K562 (cell line): ENCODE results near the gene HSD17B13. TPM values are rescaled to one million over a fixed set of nuclear protein-coding genes. Genes with fewer than 3 reads are reported as not detected.

Source experiments
- ATAC-seq: fragments of 200-7000 bp; cut with Tn5 transposase; 3 replicates; pipeline ENCODE4 v1.9.1; 2020; ENCODE audit warnings: moderate library complexity
- BruUV-seq: library from RNA; stranded (reverse); fragments of 400-500 nt; replicated peaks from 2 replicates; lab custom pipeline; 2021; lab: Mats Ljungman, UMichigan
- CTCF ChIA-PET: fragments of 300-600 bp; formaldehyde crosslinking; extraction: SDS; loops from one replicate; lab custom pipeline; 2021; ENCODE audit warnings: low intra/inter-chr PET ratio; lab: Yijun Ruan, JAX
- POLR2A ChIA-PET: fragments of 300-600, 350-650 bp; sonication (Branson Sonifier 250); formaldehyde crosslinking; extraction: SDS; loops from one replicate; lab custom pipeline; 2021; ENCODE audit warnings: antibody characterized with exemption, inconsistent platforms; lab: Yijun Ruan, JAX
- DNase-seq, 4 experiments: peaks; one replicate each; pipeline versions ENCODE4 v3.0.0 to v3.0.0-alpha.2; 2011 to 2018; ENCODE audit warnings: low spot score in 3 of 4, mixed read lengths in 3 of 4; ENCODE audit errors: extremely low read depth in 1 of 4
- FAIRE-seq: peaks from 2 replicates; lab custom pipeline; 2011; peaks lifted over from hg19 to GRCh38; lab: Jason Lieb, UNC
- H2AFZ ChIP-seq: 2 replicates; pipeline ENCODE4 v1.6.0; 2011; ENCODE audit warnings: low read depth, low read length, control low read depth, inconsistent platforms
- H3K27ac ChIP-seq: fragments of 200-600 bp; 3 replicates; pipeline ENCODE4 v1.8.0; 2011; ENCODE audit warnings: low read depth, mild to moderate bottlenecking, control low read depth, inconsistent platforms, low read length, moderate library complexity, mixed read lengths; ENCODE audit errors: extremely low read depth
- H3K27me3 ChIP-seq, 2 experiments: fragments of 300-600 bp in 1 of 2; 2 replicates in 1 of 2; 3 replicates in 1 of 2; pipeline versions ENCODE4 v1.6.0 to v1.8.0; 2011; ENCODE audit warnings: inconsistent platforms in 2 of 2, low read length in 2 of 2, mild to moderate bottlenecking in 1 of 2, mixed read lengths in 1 of 2, moderate library complexity in 1 of 2; ENCODE audit not compliant: control insufficient read depth in 2 of 2, insufficient read depth in 2 of 2
- H3K36me3 ChIP-seq: fragments of 300-600 bp; 3 replicates; pipeline ENCODE4 v1.8.0; 2011; ENCODE audit warnings: mild to moderate bottlenecking, low read length, inconsistent platforms; ENCODE audit not compliant: control insufficient read depth, insufficient read depth
- H3K4me1 ChIP-seq, 2 experiments: fragments of 200-600 bp in 1 of 2; replicated peaks in 1 of 2; 2 replicates in 1 of 2; 3 replicates in 1 of 2; pipeline versions ENCODE4 v1.5.1 to v1.8.0; 2011; ENCODE audit warnings: inconsistent platforms in 2 of 2, low read length in 2 of 2, mild to moderate bottlenecking in 1 of 2, mixed read lengths in 1 of 2, moderate library complexity in 1 of 2; ENCODE audit not compliant: control insufficient read depth in 2 of 2, insufficient read depth in 2 of 2
- H3K4me2 ChIP-seq: 2 replicates; pipeline ENCODE4 v1.6.1; 2011; ENCODE audit warnings: low read length, control low read depth, inconsistent platforms, mixed read lengths; ENCODE audit not compliant: insufficient read depth
- H3K4me3 ChIP-seq: fragments of 200-600 bp; sonication (generic), shearing (Covaris generic); 2 replicates; pipeline ENCODE4 v1.5.1; 2016; ENCODE audit warnings: control low read depth, inconsistent platforms
- H3K79me2 ChIP-seq: fragments of 200-600 bp; 3 replicates; pipeline ENCODE4 v1.8.0; 2011; ENCODE audit warnings: low read length, inconsistent platforms; ENCODE audit not compliant: control insufficient read depth, insufficient read depth
- H3K9ac ChIP-seq, 2 experiments: 2 replicates each; pipeline versions ENCODE4 v1.6.0 to v1.6.1; 2011; ENCODE audit warnings: low read depth in 2 of 2, low read length in 2 of 2, control low read depth in 1 of 2, inconsistent platforms in 1 of 2, mild to moderate bottlenecking in 1 of 2, mixed read lengths in 1 of 2; ENCODE audit not compliant: insufficient read depth in 1 of 2
- H3K9me1 ChIP-seq: one replicate; pipeline ENCODE4 v1.6.0; 2011; ENCODE audit warnings: inconsistent platforms, mild to moderate bottlenecking, low read length, moderate library complexity; ENCODE audit not compliant: control insufficient read depth, insufficient read depth
- H3K9me3 ChIP-seq: replicated peaks from 2 replicates; pipeline ENCODE4 v1.5.1; 2011; ENCODE audit warnings: low read depth, low read length, inconsistent platforms; ENCODE audit not compliant: control insufficient read depth, insufficient read depth
- H4K20me1 ChIP-seq: replicated peaks from 2 replicates; pipeline ENCODE4 v1.6.1; 2011; ENCODE audit warnings: low read length, inconsistent platforms, mixed read lengths; ENCODE audit not compliant: control insufficient read depth, insufficient read depth
- E2F3 ChIP-seq: fragments of 250-450 bp; sonication (Bioruptor Pico); IDR thresholded peaks from 2 replicates; pipeline ENCODE4 v1.4.0; 2020; ENCODE audit warnings: mild to moderate bottlenecking
- ETV5 ChIP-seq: sonication (generic); formaldehyde crosslinking; IDR thresholded peaks from 2 replicates; pipeline ENCODE4 v1.4.0; 2020; ENCODE audit warnings: low read depth, mild to moderate bottlenecking, missing genetic modification reagents
- HMGN3 ChIP-seq: IDR thresholded peaks from 2 replicates; pipeline ENCODE4 v1.6.1; 2011; ENCODE audit warnings: borderline replicate concordance, low read depth, mild to moderate bottlenecking, mixed read lengths, low read length; ENCODE audit not compliant: insufficient read length; ENCODE audit errors: extremely low read depth
- RBM14 ChIP-seq: fragments of 200-400 bp; formaldehyde crosslinking; IDR thresholded peaks from 2 replicates; pipeline ENCODE4 v1.6.1; 2018; ENCODE audit warnings: low read depth, mild to moderate bottlenecking, low read length, moderate library complexity, borderline replicate concordance; ENCODE audit not compliant: insufficient read depth
- RCOR1 ChIP-seq, 2 experiments: IDR thresholded peaks; 2 replicates each; pipeline ENCODE4 v1.6.1; 2012; ENCODE audit warnings: low read depth in 2 of 2, low read length in 2 of 2, borderline replicate concordance in 1 of 2, improper control_type of control experiment in 1 of 2
- RUNX1 ChIP-seq: sonication (generic); IDR thresholded peaks from 2 replicates; pipeline ENCODE4 v1.6.1; 2016; ENCODE audit warnings: antibody characterized with exemption, low read depth
- SAP30 ChIP-seq: fragments of 200-600 bp; sonication (generic); IDR thresholded peaks from 2 replicates; pipeline ENCODE4 v1.6.1; 2012; ENCODE audit warnings: borderline replicate concordance, low read depth, mild to moderate bottlenecking, moderate library complexity, low read length, control low read depth, inconsistent platforms; ENCODE audit not compliant: insufficient read depth, poor library complexity, severe bottlenecking
- SMARCC2 ChIP-seq: fragments of 450-650 bp; IDR thresholded peaks from 2 replicates; pipeline ENCODE4 v1.6.1; 2017; ENCODE audit warnings: antibody characterized with exemption, moderate library complexity, mild to moderate bottlenecking, low read depth
- ZBTB9 ChIP-seq: fragments of 450-650 bp; formaldehyde crosslinking; IDR thresholded peaks from 2 replicates; pipeline ENCODE4 v1.4.0; 2020; ENCODE audit warnings: mild to moderate bottlenecking, moderate library complexity
- ZNF224 ChIP-seq: sonication (generic); formaldehyde crosslinking; IDR thresholded peaks from 2 replicates; pipeline ENCODE4 v1.8.0; 2022; ENCODE audit warnings: mild to moderate bottlenecking, missing genetic modification reagents
- ZNF239 ChIP-seq: fragments of 250-450 bp; sonication (Bioruptor Pico); IDR thresholded peaks from 2 replicates; pipeline ENCODE4 v1.4.0; 2020; ENCODE audit warnings: mild to moderate bottlenecking
- ZNF395 ChIP-seq: fragments of 200-800 bp; sonication (Bioruptor generic); IDR thresholded peaks from 2 replicates; pipeline ENCODE4 v1.6.1; 2017; ENCODE audit warnings: missing genetic modification characterization, missing compliant biosample characterization
- WGBS: fragments of 100-300 bp; shearing (Covaris generic); methylation state at CpG from one replicate; pipeline ENCODE4 v1.1.6; 2016; ENCODE audit warnings: low coverage, mixed read lengths; ENCODE audit not compliant: insufficient coverage; ENCODE audit errors: missing lambda C conversion rate; 5-methylcytosine and 5-hydroxymethylcytosine counted together
- in situ Hi-C: fragments of 300-500 bp; cut with MboI; formaldehyde crosslinking; loops from 4 replicates; pipeline ENCODE4 v1.15.0; 2018; ENCODE audit warnings: inconsistent platforms, mixed read lengths
- intact Hi-C: fragments of 100-400 bp; cut with micrococcal nuclease; formaldehyde crosslinking; loops from 2 replicates; pipeline ENCODE4 v1.14.2; 2022
- polyA plus RNA-seq, 8 experiments: library from polyadenylated mRNA; depleted of rRNA in 4 of 8; stranded (reverse) in 5 of 8; unstranded in 3 of 8; fragments of >200 nt; fragmentation: Nextera tagmentation in 2 of 8; fragmentation: Illumina TruSeq in 1 of 8; extraction: Ambion mirVana in 2 of 8; extraction: Trizol in 1 of 8; gene quantifications; 2 replicates each; pipeline versions ENCODE4 v1.2.1 to v1.2.3, GENCODE V29; 2011 to 2014; ENCODE audit warnings: inconsistent platforms in 1 of 8, missing spikeins in 1 of 8
- total RNA-seq, 7 experiments: library from RNA; depleted of rRNA in 6 of 7; stranded (reverse); fragments of >200 nt in 6 of 7; fragmentation: Illumina TruSeq in 2 of 7; extraction: Trizol in 2 of 7; gene quantifications; 2 replicates each; pipeline versions ENCODE4 v1.2.1 to v1.2.3, GENCODE V29; 2011 to 2021; ENCODE audit warnings: low replicate concordance in 1 of 7

Gene HSD17B13
- total and polyA plus RNA-seq, 9 of the 15 experiments (the other 6 are each of a cell fraction or from before 2014, with no cell fraction given), result 0.05 to 0.36 (median 0.29) TPM

- TF ChIP-seq ZNF395, result no peak
Observed at GRCh38 chr4:87304745-87305432, 17.8 kb downstream of the HSD17B13 start (continued).

- no peaks in the 10 kb centered on the region for H4K20me1 ChIP-seq
- H3K4me1 ChIP-seq, result no peaks in the 10 kb centered on the region
- H2AFZ ChIP-seq, result no peak overlapping the region
- H3K27me3 ChIP-seq, result no peaks in the 10 kb centered on the region
- H3K9ac ChIP-seq, result no peak overlapping the region
- H3K4me3 ChIP-seq, result no peak overlapping the region
- no peak for DNase-seq
- FAIRE-seq, result no peak
- H3K27ac ChIP-seq, result no peak overlapping the region
- in situ Hi-C loops, result no loop called here
- intact Hi-C loops, result no loop called here
- CTCF ChIA-PET, result no interaction called here
- no peak for ATAC-seq
- 4% methylated on average over 4 of the region's 4 CpGs for WGBS
- POLR2A ChIA-PET, result no interaction called here
- no peaks in the 10 kb centered on the region for H3K9me1 ChIP-seq
- no peaks in the 10 kb centered on the region for H3K36me3 ChIP-seq
- TF ChIP-seq E2F3 (no peak), SAP30 (no peak), ZNF224 (CRISPR knock-in tag) (no peak), HMGN3 (no peak), RCOR1 (IDR thresholded peaks at IDR 0.05; ENCODE audit: borderline replicate concordance in 1 of 2, low read depth in 2 of 2, low read length in 2 of 2) (no peak), SMARCC2 (no peak), ETV5 (no peak), ZBTB9 (CRISPR knock-in tag) (no peak), ZNF239 (CRISPR knock-in tag) (no peak), RUNX1 (no peak), RBM14 (no peak)
- no peak overlapping the region for H3K4me2 ChIP-seq
- BruUV-seq, result no TSS peak
- H3K9me3 ChIP-seq, result no peaks in the 10 kb centered on the region
- no peaks in the 10 kb centered on the region for H3K79me2 ChIP-seq
Observed at GRCh38 chr4:87299898-87300297, 22.8 kb downstream of the HSD17B13 start.
